HepG2 (cell line): ENCODE measurements around the gene TSPAN18. TPM values are rescaled to one million over a fixed set of nuclear protein-coding genes. Genes with fewer than 3 reads are reported as not detected.

Source experiments
- ATAC-seq: fragments of 200-7000 bp; cut with Tn5 transposase; 3 replicates; pipeline ENCODE4 v1.9.1; 2020; ENCODE audit warnings: mild to moderate bottlenecking, moderate library complexity
- BruUV-seq: library from RNA; stranded (reverse); fragments of 400-500 nt; replicated peaks from 2 replicates; lab custom pipeline; 2021; lab: Mats Ljungman, UMichigan
- CTCF ChIA-PET: fragments of 300-600 bp; formaldehyde crosslinking; extraction: SDS; loops from one replicate; lab custom pipeline; 2021; ENCODE audit warnings: low total read pairs, inconsistent platforms, low intra/inter-chr PET ratio; lab: Yijun Ruan, JAX
- POLR2A ChIA-PET: fragments of 350-600 bp; sonication (Branson Sonifier 250); formaldehyde crosslinking; loops from one replicate; lab custom pipeline; 2020; ENCODE audit warnings: antibody characterized with exemption, inconsistent platforms; lab: Yijun Ruan, JAX
- DNase-seq: peaks from one replicate; pipeline ENCODE4 v3.0.0-alpha.2; 2015; ENCODE audit warnings: low spot score
- FAIRE-seq: peaks from 3 replicates; lab custom pipeline; 2011; peaks lifted over from hg19 to GRCh38; lab: Jason Lieb, UNC
- H2AFZ ChIP-seq: one replicate; pipeline ENCODE4 v1.6.1; 2011; ENCODE audit warnings: low read length, inconsistent platforms
- H3K27ac ChIP-seq: fragments of 300-600 bp; 3 replicates; pipeline ENCODE4 v1.8.0; 2011; ENCODE audit warnings: mixed run types, mild to moderate bottlenecking, mixed read lengths, low read length, inconsistent platforms; ENCODE audit not compliant: insufficient read depth; ENCODE audit errors: extremely low read length
- H3K27me3 ChIP-seq, 2 experiments: fragments of 200-600 bp in 1 of 2; 2 replicates in 1 of 2; 3 replicates in 1 of 2; pipeline versions ENCODE4 v1.6.0 to v1.8.0; 2011; ENCODE audit warnings: low read length in 2 of 2, mild to moderate bottlenecking in 2 of 2, moderate library complexity in 2 of 2, inconsistent platforms in 1 of 2; ENCODE audit not compliant: insufficient read depth in 2 of 2, control insufficient read depth in 1 of 2
- H3K36me3 ChIP-seq, 2 experiments: fragments of 200-600 bp in 1 of 2; replicated peaks in 1 of 2; 2 replicates in 1 of 2; 3 replicates in 1 of 2; pipeline versions ENCODE4 v1.5.1 to v1.8.0; 2011; ENCODE audit warnings: low read length in 2 of 2, inconsistent platforms in 1 of 2; ENCODE audit not compliant: insufficient read depth in 2 of 2, control insufficient read depth in 1 of 2
- H3K4me1 ChIP-seq: 2 replicates; pipeline ENCODE4 v1.5.1; 2012; ENCODE audit warnings: low read length, inconsistent platforms; ENCODE audit not compliant: insufficient read depth
- H3K4me2 ChIP-seq: 2 replicates; pipeline ENCODE4 v1.6.0; 2011; ENCODE audit warnings: low read depth, low read length, inconsistent platforms
- H3K4me3 ChIP-seq, 3 experiments: fragments of 200-600 bp in 1 of 3; sonication (generic), shearing (Covaris generic) in 1 of 3; replicated peaks in 1 of 3; 2 replicates each; pipeline ENCODE4 v1.5.1; 2011 to 2016; ENCODE audit warnings: low read length in 3 of 3, inconsistent platforms in 2 of 3, low read depth in 2 of 3, mild to moderate bottlenecking in 2 of 3, control low read depth in 1 of 3, mixed read lengths in 1 of 3; ENCODE audit not compliant: insufficient read depth in 1 of 3
- H3K79me2 ChIP-seq: one replicate; pipeline ENCODE4 v1.6.1; 2011; ENCODE audit warnings: low read length, inconsistent platforms; ENCODE audit not compliant: insufficient read depth
- H3K9ac ChIP-seq: 2 replicates; pipeline ENCODE4 v1.6.0; 2011; ENCODE audit warnings: mild to moderate bottlenecking, low read depth, low read length, inconsistent platforms; ENCODE audit not compliant: insufficient read depth
- H3K9me3 ChIP-seq: 2 replicates; pipeline ENCODE4 v1.5.1; 2012; ENCODE audit warnings: mild to moderate bottlenecking, low read length
- H4K20me1 ChIP-seq: 2 replicates; pipeline ENCODE4 v1.6.0; 2011; ENCODE audit warnings: inconsistent platforms, mild to moderate bottlenecking, low read length, moderate library complexity; ENCODE audit not compliant: insufficient read depth
- AGO1 ChIP-seq: fragments of 200-400 bp; formaldehyde crosslinking; IDR thresholded peaks from 2 replicates; pipeline ENCODE4 v1.6.1; 2017; ENCODE audit warnings: mild to moderate bottlenecking, low read depth, low read length, moderate library complexity; ENCODE audit not compliant: poor library complexity, severe bottlenecking
- AHR ChIP-seq: IDR thresholded peaks from 2 replicates; pipeline ENCODE4 v1.6.1; 2018; ENCODE audit warnings: missing genetic modification reagents, missing compliant biosample characterization
- GFI1 ChIP-seq: sonication (generic); formaldehyde crosslinking; IDR thresholded peaks from 2 replicates; pipeline ENCODE4 v1.5.0; 2020; ENCODE audit warnings: missing genetic modification reagents, mild to moderate bottlenecking, borderline replicate concordance
- KDM5A ChIP-seq: fragments of 200-600 bp; sonication (generic); IDR thresholded peaks from 2 replicates; pipeline ENCODE4 v1.7.0; 2018; ENCODE audit warnings: antibody characterized with exemption, mild to moderate bottlenecking, low read length, borderline replicate concordance
- KLF11 ChIP-seq: IDR thresholded peaks from 2 replicates; pipeline ENCODE4 v1.6.1; 2016; ENCODE audit warnings: missing compliant biosample characterization
- SMAD9 ChIP-seq: sonication (generic); formaldehyde crosslinking; IDR thresholded peaks from 2 replicates; pipeline ENCODE4 v1.5.1; 2020; ENCODE audit warnings: mild to moderate bottlenecking, missing genetic modification reagents
- SSRP1 ChIP-seq: IDR thresholded peaks from 2 replicates; pipeline ENCODE4 v1.6.1; 2016; ENCODE audit warnings: control low read depth
- TCF7 ChIP-seq: sonication (generic); IDR thresholded peaks from 2 replicates; pipeline ENCODE4 v1.6.1; 2016; ENCODE audit warnings: antibody characterized with exemption, low read depth
- TFAP4 ChIP-seq: sonication (generic); IDR thresholded peaks from 2 replicates; pipeline ENCODE4 v1.6.1; 2016; ENCODE audit warnings: low read depth, borderline replicate concordance
- THAP8 ChIP-seq: sonication (generic); formaldehyde crosslinking; IDR thresholded peaks from 2 replicates; pipeline ENCODE4 v1.5.1; 2020; ENCODE audit warnings: missing genetic modification reagents, mild to moderate bottlenecking, borderline replicate concordance
- ZNF30 ChIP-seq: sonication (generic); formaldehyde crosslinking; IDR thresholded peaks from 2 replicates; pipeline ENCODE4 v1.5.0; 2020; ENCODE audit warnings: mild to moderate bottlenecking, missing genetic modification reagents
- ZNF468 ChIP-seq: sonication (generic); formaldehyde crosslinking; IDR thresholded peaks from 2 replicates; pipeline ENCODE4 v1.8.0; 2022; ENCODE audit warnings: mild to moderate bottlenecking, moderate library complexity, missing genetic modification reagents
- ZNF720 ChIP-seq: sonication (generic); formaldehyde crosslinking; IDR thresholded peaks from 2 replicates; pipeline ENCODE4 v1.4.0; 2020; ENCODE audit warnings: missing genetic modification reagents
- WGBS: methylation state at CpG from one replicate; pipeline ENCODE4 v1.1.6; 2017; ENCODE audit warnings: low lambda C conversion rate; 5-methylcytosine and 5-hydroxymethylcytosine counted together
- in situ Hi-C: cut with HindIII; loops from 2 replicates; pipeline ENCODE4 v1.10.0; 2017; ENCODE audit warnings: low pct_unique_long_range_greater_than_20kb; ENCODE audit not compliant: extremely low pct_ligation_motif_present
- intact Hi-C: fragments of 100-400 bp; cut with micrococcal nuclease; formaldehyde crosslinking; loops from one replicate; pipeline ENCODE4 v1.10.0; 2022; ENCODE audit not compliant: unreplicated experiment
- polyA plus RNA-seq, 8 experiments: library from polyadenylated mRNA; depleted of rRNA in 3 of 8; stranded (reverse) in 7 of 8; unstranded in 1 of 8; fragments of >200 nt; fragmentation: Illumina TruSeq in 4 of 8; extraction: Trizol in 4 of 8; gene quantifications; 2 replicates each; pipeline versions ENCODE4 v1.2.1 to v1.2.3, GENCODE V29; 2011 to 2016; ENCODE audit warnings: low read depth in 4 of 8, missing spikeins in 1 of 8, mixed read lengths in 1 of 8; ENCODE audit not compliant: insufficient read depth in 1 of 8
- total RNA-seq, 5 experiments: library from RNA; depleted of rRNA; stranded (reverse); fragments of >200 nt; fragmentation: Illumina TruSeq; extraction: Trizol; gene quantifications; 2 replicates each; pipeline ENCODE4 v1.2.3, GENCODE V29; 2016; ENCODE audit warnings: low read depth in 1 of 5
- TF ChIP-seq, protein P1 (sequence below): sonication (generic); formaldehyde crosslinking; IDR thresholded peaks from 2 replicates; pipeline ENCODE4 v1.5.0; 2020; ENCODE audit warnings: missing genetic modification reagents
- TF ChIP-seq, protein P2 (sequence below): sonication (generic); formaldehyde crosslinking; IDR thresholded peaks from 2 replicates; pipeline ENCODE4 v1.9.0; 2021; ENCODE audit warnings: mild to moderate bottlenecking, missing genetic modification reagents

TSPAN18 gene
- total and polyA plus RNA-seq, 2 of the 13 experiments (the other 11 are each of a cell fraction or from before 2014, with no cell fraction given): not detected

- Histone ChIP-seq H3K4me1 (no peaks in the 10 kb centered on the region), H2AFZ (no peak overlapping the region), H3K27me3 (peaks cover 0 to 19% of the 10 kb centered on the region in 2 experiments; a peak in 2 of 5 replicates), H3K4me3 (no peak overlapping the region), H3K9me3 (no peaks in the 10 kb centered on the region), H3K4me2 (no peak overlapping the region), H3K36me3 (no peaks in the 10 kb centered on the region), H3K27ac (no peak overlapping the region), H4K20me1 (no peaks in the 10 kb centered on the region), H3K9ac (no peak overlapping the region), H3K79me2 (no peaks in the 10 kb centered on the region)
- DNase-seq (no peak), ATAC-seq (no peak), FAIRE-seq (no peak)
- TF ChIP-seq TCF7: no peak
- no peak for TF ChIP-seq KLF11 (CRISPR knock-in tag)
- TF ChIP-seq TFAP4: no peak
- no peak for TF ChIP-seq ZNF720 (CRISPR knock-in tag)
- TF ChIP-seq KDM5A: no peak
- no peak for TF ChIP-seq ZNF468 (CRISPR knock-in tag)
- TF ChIP-seq THAP8 (CRISPR knock-in tag): no peak
- TF ChIP-seq AHR (CRISPR knock-in tag): no peak
- TF ChIP-seq, protein P1, sequence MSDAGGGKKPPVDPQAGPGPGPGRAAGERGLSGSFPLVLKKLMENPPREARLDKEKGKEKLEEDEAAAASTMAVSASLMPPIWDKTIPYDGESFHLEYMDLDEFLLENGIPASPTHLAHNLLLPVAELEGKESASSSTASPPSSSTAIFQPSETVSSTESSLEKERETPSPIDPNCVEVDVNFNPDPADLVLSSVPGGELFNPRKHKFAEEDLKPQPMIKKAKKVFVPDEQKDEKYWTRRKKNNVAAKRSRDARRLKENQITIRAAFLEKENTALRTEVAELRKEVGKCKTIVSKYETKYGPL: no peak
- TF ChIP-seq AGO1: no peak
- TF ChIP-seq SMAD9: no peak
- no peak for TF ChIP-seq SSRP1 (CRISPR knock-in tag)
- no peak for TF ChIP-seq GFI1 (CRISPR knock-in tag)
- TF ChIP-seq, protein P2, sequence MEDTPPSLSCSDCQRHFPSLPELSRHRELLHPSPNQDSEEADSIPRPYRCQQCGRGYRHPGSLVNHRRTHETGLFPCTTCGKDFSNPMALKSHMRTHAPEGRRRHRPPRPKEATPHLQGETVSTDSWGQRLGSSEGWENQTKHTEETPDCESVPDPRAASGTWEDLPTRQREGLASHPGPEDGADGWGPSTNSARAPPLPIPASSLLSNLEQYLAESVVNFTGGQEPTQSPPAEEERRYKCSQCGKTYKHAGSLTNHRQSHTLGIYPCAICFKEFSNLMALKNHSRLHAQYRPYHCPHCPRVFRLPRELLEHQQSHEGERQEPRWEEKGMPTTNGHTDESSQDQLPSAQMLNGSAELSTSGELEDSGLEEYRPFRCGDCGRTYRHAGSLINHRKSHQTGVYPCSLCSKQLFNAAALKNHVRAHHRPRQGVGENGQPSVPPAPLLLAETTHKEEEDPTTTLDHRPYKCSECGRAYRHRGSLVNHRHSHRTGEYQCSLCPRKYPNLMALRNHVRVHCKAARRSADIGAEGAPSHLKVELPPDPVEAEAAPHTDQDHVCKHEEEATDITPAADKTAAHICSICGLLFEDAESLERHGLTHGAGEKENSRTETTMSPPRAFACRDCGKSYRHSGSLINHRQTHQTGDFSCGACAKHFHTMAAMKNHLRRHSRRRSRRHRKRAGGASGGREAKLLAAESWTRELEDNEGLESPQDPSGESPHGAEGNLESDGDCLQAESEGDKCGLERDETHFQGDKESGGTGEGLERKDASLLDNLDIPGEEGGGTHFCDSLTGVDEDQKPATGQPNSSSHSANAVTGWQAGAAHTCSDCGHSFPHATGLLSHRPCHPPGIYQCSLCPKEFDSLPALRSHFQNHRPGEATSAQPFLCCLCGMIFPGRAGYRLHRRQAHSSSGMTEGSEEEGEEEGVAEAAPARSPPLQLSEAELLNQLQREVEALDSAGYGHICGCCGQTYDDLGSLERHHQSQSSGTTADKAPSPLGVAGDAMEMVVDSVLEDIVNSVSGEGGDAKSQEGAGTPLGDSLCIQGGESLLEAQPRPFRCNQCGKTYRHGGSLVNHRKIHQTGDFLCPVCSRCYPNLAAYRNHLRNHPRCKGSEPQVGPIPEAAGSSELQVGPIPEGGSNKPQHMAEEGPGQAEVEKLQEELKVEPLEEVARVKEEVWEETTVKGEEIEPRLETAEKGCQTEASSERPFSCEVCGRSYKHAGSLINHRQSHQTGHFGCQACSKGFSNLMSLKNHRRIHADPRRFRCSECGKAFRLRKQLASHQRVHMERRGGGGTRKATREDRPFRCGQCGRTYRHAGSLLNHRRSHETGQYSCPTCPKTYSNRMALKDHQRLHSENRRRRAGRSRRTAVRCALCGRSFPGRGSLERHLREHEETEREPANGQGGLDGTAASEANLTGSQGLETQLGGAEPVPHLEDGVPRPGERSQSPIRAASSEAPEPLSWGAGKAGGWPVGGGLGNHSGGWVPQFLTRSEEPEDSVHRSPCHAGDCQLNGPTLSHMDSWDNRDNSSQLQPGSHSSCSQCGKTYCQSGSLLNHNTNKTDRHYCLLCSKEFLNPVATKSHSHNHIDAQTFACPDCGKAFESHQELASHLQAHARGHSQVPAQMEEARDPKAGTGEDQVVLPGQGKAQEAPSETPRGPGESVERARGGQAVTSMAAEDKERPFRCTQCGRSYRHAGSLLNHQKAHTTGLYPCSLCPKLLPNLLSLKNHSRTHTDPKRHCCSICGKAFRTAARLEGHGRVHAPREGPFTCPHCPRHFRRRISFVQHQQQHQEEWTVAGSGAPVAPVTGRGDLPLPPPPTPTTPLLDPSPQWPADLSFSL (CRISPR knock-in tag): no peak
- TF ChIP-seq ZNF30 (CRISPR knock-in tag): no peak
- WGBS: 41% methylated on average over 10 of the region's 10 CpGs
- in situ Hi-C loops (no loop called here), intact Hi-C loops (no loop called here)
- ChIA-PET POLR2A (no interaction called here), CTCF (no interaction called here)
- BruUV-seq: no TSS peak
Measured at GRCh38 chr11:44971185-44971584, 244.4 kb downstream of the TSPAN18 start.
